ENCODE data around the gene TLCD4.

Gene TLCD4

GRCh38 chr1:95096218-95096841 is 20.8 kb upstream of the TLCD4 start:
- H3K27ac ChIP-seq, result peak overlapping the region; percentile 60; the same call in 1 of the 2 replicates
- TF ChIP-seq, protein P1, sequence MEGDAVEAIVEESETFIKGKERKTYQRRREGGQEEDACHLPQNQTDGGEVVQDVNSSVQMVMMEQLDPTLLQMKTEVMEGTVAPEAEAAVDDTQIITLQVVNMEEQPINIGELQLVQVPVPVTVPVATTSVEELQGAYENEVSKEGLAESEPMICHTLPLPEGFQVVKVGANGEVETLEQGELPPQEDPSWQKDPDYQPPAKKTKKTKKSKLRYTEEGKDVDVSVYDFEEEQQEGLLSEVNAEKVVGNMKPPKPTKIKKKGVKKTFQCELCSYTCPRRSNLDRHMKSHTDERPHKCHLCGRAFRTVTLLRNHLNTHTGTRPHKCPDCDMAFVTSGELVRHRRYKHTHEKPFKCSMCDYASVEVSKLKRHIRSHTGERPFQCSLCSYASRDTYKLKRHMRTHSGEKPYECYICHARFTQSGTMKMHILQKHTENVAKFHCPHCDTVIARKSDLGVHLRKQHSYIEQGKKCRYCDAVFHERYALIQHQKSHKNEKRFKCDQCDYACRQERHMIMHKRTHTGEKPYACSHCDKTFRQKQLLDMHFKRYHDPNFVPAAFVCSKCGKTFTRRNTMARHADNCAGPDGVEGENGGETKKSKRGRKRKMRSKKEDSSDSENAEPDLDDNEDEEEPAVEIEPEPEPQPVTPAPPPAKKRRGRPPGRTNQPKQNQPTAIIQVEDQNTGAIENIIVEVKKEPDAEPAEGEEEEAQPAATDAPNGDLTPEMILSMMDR (conservative IDR thresholded peaks at IDR 0.05), result no peak

GRCh38 chr1:95097426-95097825 is 19.7 kb upstream of the TLCD4 start:
- TF ChIP-seq, protein P1 (conservative IDR thresholded peaks at IDR 0.05), result no peak

GRCh38 chr1:95098196-95098595 is 19.0 kb upstream of the TLCD4 start:
- no peak overlapping the region for H3K27ac ChIP-seq

More at GRCh38 chr1:95097426-95097825, 19.7 kb upstream of the TLCD4 start:
- no peak overlapping the region for H3K27ac ChIP-seq

DNA sequence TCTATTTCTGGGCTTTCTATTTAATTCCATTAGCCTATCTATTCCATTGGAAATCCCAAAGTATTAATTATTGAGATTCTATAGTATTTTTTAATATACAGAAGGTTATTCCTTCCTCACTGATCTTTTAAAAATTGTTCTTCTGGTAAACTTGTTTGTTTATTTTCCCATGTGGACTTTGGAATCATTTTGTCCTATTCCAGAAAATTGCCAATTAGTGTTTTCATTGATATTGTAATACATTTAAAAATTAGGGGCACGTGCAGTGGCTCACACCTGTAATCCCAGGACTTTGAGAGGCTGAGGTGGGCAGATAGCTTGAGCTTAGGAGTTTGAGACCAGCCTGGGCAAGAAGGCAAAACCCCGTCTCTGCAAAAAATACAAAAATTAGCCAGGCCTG is 8.4 kb upstream of the TLCD4 start:
- TF ChIP-seq, protein P1 (conservative IDR thresholded peaks at IDR 0.05), result no peak
- no peak overlapping the region for H3K27ac ChIP-seq

More at GRCh38 chr1:95098196-95098595, 19.0 kb upstream of the TLCD4 start:
- TF ChIP-seq, protein P1 (conservative IDR thresholded peaks at IDR 0.05), result no peak

DNA sequence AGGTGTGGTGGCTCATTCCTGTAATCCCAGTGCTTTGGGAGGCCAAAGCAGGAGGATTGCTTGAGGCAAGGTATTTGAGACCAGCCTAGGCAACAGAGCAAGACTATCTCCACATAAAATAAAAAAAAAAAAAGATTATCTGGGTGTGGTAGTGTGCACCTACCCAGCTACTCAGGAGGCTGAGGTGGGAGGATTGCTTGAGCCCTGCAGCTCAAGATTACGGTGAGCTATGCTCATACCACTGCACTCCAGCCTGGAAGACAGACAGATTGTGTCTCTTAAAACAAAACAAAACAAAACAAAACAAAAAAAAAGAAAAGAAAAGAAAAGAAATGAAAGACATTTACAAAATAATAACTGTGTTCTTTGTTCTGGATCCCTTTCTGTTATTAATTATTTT is 6.1 kb upstream of the TLCD4 start:
- TF ChIP-seq, protein P1 (conservative IDR thresholded peaks at IDR 0.05), result no peak
- H3K27ac ChIP-seq, result no peak overlapping the region

DNA sequence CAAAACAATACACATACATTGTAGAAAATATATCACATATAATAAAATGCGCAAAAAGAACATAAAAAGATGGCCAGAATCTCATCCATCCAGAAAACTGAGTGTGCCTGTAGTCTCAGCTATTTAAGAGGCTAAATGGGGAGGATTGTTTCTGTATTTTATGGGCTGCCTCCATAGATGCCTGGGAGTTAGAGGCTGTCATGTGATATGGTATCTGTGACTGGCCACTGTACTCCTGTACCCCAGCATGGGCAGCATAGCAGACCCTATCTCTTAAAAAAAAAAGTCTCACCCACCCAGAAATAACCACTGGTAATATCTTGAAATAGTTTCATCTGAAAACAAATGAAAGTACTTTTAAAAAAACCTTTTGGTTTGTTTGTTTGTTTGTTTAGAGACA is 3.5 kb upstream of the TLCD4 start:
- TF ChIP-seq, protein P1 (conservative IDR thresholded peaks at IDR 0.05), result no peak
- H3K27ac ChIP-seq, result no peak overlapping the region

DNA sequence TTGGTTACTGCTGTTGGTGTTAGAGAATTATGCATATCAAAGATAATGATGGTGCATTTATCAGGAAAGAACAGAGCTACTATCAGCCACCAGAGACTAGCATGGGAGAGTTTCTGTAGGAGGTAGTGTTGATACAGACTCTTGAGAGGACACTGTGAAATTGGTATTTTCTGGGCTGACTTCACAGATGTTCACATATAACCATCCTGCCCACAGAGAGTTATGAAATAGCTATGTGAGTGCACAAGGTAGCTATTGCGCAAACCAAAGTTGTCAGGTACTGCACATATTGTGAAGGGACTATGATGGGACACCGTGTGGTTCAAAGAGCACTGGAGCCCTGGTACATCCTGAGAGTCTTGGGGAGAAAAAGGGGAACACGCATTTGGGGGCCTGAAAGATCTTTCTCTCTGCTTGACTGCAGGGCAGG is 1.4 kb upstream of the TLCD4 start:
- TF ChIP-seq, protein P1 (conservative IDR thresholded peaks at IDR 0.05), result no peak

More for the DNA sequence above, 1.4 kb upstream of the TLCD4 start:
- H3K27ac ChIP-seq, result no peak overlapping the region

Measured in VCaP (cell line).